ENCODE measurements around the gene NHERF2.

GRCh38 chr16:1997494-1998359 lies 29.0 kb upstream of the NHERF2 start:
- TF ChIP-seq, protein P1, sequence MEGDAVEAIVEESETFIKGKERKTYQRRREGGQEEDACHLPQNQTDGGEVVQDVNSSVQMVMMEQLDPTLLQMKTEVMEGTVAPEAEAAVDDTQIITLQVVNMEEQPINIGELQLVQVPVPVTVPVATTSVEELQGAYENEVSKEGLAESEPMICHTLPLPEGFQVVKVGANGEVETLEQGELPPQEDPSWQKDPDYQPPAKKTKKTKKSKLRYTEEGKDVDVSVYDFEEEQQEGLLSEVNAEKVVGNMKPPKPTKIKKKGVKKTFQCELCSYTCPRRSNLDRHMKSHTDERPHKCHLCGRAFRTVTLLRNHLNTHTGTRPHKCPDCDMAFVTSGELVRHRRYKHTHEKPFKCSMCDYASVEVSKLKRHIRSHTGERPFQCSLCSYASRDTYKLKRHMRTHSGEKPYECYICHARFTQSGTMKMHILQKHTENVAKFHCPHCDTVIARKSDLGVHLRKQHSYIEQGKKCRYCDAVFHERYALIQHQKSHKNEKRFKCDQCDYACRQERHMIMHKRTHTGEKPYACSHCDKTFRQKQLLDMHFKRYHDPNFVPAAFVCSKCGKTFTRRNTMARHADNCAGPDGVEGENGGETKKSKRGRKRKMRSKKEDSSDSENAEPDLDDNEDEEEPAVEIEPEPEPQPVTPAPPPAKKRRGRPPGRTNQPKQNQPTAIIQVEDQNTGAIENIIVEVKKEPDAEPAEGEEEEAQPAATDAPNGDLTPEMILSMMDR (IDR thresholded peaks at IDR 0.05) = no peak
- TF ChIP-seq POLR2A (IDR thresholded peaks at IDR 0.05) = no peak
- no peak for TF ChIP-seq EP300 (IDR thresholded peaks at IDR 0.05)
